Tibial artery (tissue), 4 donors: ENCODE data around the gene TTC22.

Experiments used
- DNase-seq, 2 donors: peaks; one replicate each; pipeline ENCODE4 v3.0.0-alpha.2; 2019
- H3K27ac ChIP-seq, 2 donors: fragments of 200-600 bp; sonication (generic) in 1 of 2; 1 replicate in 1 of 2; 2 replicates in 1 of 2; pipeline ENCODE4 v1.5.1; 2018 to 2019; ENCODE audit warnings: mild to moderate bottlenecking in 1 of 2
- H3K27me3 ChIP-seq, 2 donors: fragments of 200-600 bp; sonication (generic) in 1 of 2; one replicate each; pipeline versions ENCODE4 v1.5.1 to v1.6.0; 2016 to 2019
- H3K36me3 ChIP-seq, 3 donors: fragments of 200-600 bp; sonication (generic) in 2 of 3; one replicate each; pipeline ENCODE4 v1.5.1; 2016 to 2019; ENCODE audit warnings: mild to moderate bottlenecking in 2 of 3
- H3K4me1 ChIP-seq, 4 donors: fragments of 200-600 bp; sonication (generic) in 2 of 4; 1 replicate in 3 of 4; 2 replicates in 1 of 4; pipeline ENCODE4 v1.5.1; 2016 to 2019
- H3K4me3 ChIP-seq, 2 donors: fragments of 200-600 bp; sonication (generic) in 1 of 2; 1 replicate in 1 of 2; 2 replicates in 1 of 2; pipeline ENCODE4 v1.5.1; 2018 to 2019; ENCODE audit warnings: mild to moderate bottlenecking in 2 of 2
- H3K9me3 ChIP-seq, 3 donors: fragments of 200-600 bp; sonication (generic) in 1 of 3; one replicate each; pipeline ENCODE4 v1.5.1; 2016 to 2019
- CTCF ChIP-seq, 2 experiments: fragments of 200-600 bp in 1 of 2; fragments of 450-650 bp in 1 of 2; IDR thresholded peaks; one replicate each; pipeline ENCODE4 v1.5.1; 2017 to 2019; ENCODE audit warnings: antibody characterized with exemption in 2 of 2, mild to moderate bottlenecking in 1 of 2, moderate library complexity in 1 of 2
- intact Hi-C: fragments of 100-400 bp; cut with DNase I; formaldehyde crosslinking; loops from one replicate; pipeline ENCODE4 v1.15.0; 2023; ENCODE audit warnings: low total_unique reads

The TTC22 gene

GRCh38 chr1:54764133-54764921 lies 36.8 kb downstream of the TTC22 start, which contains the start of gene PARS2:
Gene PARS2, minus strand, starts transcription at chr1:54764523. Its CDS starts 5,362 bp downstream, at chr1:54759161.
- DNase-seq = peak; percentile 98
- Histone ChIP-seq H3K36me3 (no peaks in the 10 kb centered on the region), H3K27ac (peak within 1 kb of the TSS; percentile 75 to 78), H3K27me3 (peaks cover 0 to 2% of the 10 kb centered on the region in 2 donors), H3K9me3 (no peaks in the 10 kb centered on the region), H3K4me1 (peaks cover 10 to 14% (median 10%) of the 10 kb centered on the region in 4 donors), H3K4me3 (peak within 1 kb of the TSS; percentile 71 to 94)
- no peak for TF ChIP-seq CTCF (IDR thresholded peaks at IDR 0.05)
- intact Hi-C loops = no loop called here

GRCh38 chr1:54763816-54764132 lies 37.3 kb downstream of the TTC22 start:
- no peak for DNase-seq
- Histone ChIP-seq H3K4me3 (peak overlapping the region; percentile 71 to 94), H3K9me3 (no peaks in the 10 kb centered on the region), H3K36me3 (peaks cover 0 to 4% (median 1%) of the 10 kb centered on the region in 3 donors), H3K4me1 (peaks cover 10 to 14% (median 10%) of the 10 kb centered on the region in 4 donors), H3K27ac (peak overlapping the region; percentile 75 to 78), H3K27me3 (peaks cover 0 to 2% of the 10 kb centered on the region in 2 donors)
- no peak for TF ChIP-seq CTCF (IDR thresholded peaks at IDR 0.05)
- intact Hi-C loops = no loop called here

GRCh38 chr1:54758678-54759348 lies 42.3 kb downstream of the TTC22 start:
- no peak for DNase-seq

GRCh38 chr1:54757833-54758232 lies 43.3 kb downstream of the TTC22 start:
- H3K4me1 ChIP-seq = peaks cover 0 to under 1% (median 0%) of the 10 kb centered on the region in 4 donors
- no peak for TF ChIP-seq CTCF (IDR thresholded peaks at IDR 0.05)
- no peaks in the 10 kb centered on the region for H3K27me3 ChIP-seq
- H3K4me3 ChIP-seq = no peak overlapping the region
- intact Hi-C loops = no loop called here
- H3K36me3 ChIP-seq = peaks cover 6 to 49% (median 22%) of the 10 kb centered on the region in 3 donors
- no peak for DNase-seq
- no peaks in the 10 kb centered on the region for H3K9me3 ChIP-seq
- H3K27ac ChIP-seq = no peak overlapping the region

More at GRCh38 chr1:54758678-54759348, 42.3 kb downstream of the TTC22 start:
- Histone ChIP-seq H3K36me3 (peaks cover 6 to 49% (median 22%) of the 10 kb centered on the region in 3 donors), H3K27ac (no peak overlapping the region), H3K9me3 (no peaks in the 10 kb centered on the region), H3K4me1 (peaks cover 0 to 10% (median 8%) of the 10 kb centered on the region in 4 donors), H3K27me3 (no peaks in the 10 kb centered on the region), H3K4me3 (no peak overlapping the region)
- intact Hi-C loops = no loop called here
- TF ChIP-seq CTCF (IDR thresholded peaks at IDR 0.05) = no peak

- TF ChIP-seq CTCF (IDR thresholded peaks at IDR 0.05) = no peak
- Histone ChIP-seq H3K4me3 (no peak overlapping the region), H3K9me3 (no peaks in the 10 kb centered on the region), H3K36me3 (peaks cover 6 to 49% (median 22%) of the 10 kb centered on the region in 3 donors), H3K4me1 (no peaks in the 10 kb centered on the region), H3K27me3 (no peaks in the 10 kb centered on the region), H3K27ac (no peak overlapping the region)
- DNase-seq = no peak
- intact Hi-C loops = no loop called here
Measured at GRCh38 chr1:54754486-54755285, 46.4 kb downstream of the TTC22 start.
